Ecto neural progenitor cell (in vitro differentiated cells): ENCODE results near the gene MRGPRE.

Experiments
- DNase-seq: peaks from one replicate; pipeline ENCODE4 v3.0.0-alpha.2; 2018; ENCODE audit warnings: low spot score

Gene MRGPRE

GRCh38 chr11:3196161-3197043 lies 35.8 kb downstream of the MRGPRE start:
- DNase-seq = no peak

GRCh38 chr11:3195251-3196160 lies 36.7 kb downstream of the MRGPRE start:
- no peak for DNase-seq

DNA sequence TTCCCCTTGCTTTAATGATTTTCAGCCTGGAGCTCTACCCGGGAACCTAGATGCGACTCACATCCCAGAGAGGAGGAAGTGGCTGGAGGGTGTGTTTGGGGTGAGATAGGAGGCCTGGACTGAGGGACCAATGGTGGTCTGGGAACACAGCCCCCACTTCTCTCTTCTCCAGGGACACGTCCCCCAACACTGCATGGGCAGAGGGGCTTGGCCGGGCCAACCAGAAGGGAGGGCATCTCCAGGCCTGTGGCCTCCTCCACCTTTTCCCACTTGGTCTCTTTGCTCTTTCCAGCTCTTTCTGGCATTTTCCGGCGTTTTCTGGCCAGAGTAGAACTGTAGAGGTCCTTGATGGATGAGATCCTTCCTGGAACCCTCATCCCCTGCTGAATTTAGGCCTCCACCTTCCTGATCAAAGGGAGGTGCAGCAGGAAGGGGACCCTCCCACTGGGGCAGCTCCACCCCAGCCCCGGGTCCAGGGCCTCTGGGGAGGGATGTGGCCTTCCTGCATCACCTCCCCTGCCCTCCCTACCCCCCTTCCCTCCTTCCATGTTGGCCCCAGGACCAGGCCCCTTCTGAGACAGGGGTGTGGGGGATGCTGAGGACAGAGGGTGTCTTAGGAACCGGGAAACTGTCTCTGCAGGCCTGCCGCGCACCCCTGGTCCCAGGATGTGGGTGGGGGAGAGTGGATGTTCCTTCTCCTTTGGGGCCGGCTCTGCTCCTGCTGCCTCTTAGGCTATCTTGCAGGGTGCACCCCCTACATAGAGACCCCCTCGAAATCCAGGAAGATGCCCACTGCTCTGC lies 38.0 kb downstream of the MRGPRE start:
- no peak for DNase-seq

GRCh38 chr11:3193373-3194015 lies 38.7 kb downstream of the MRGPRE start:
- DNase-seq = no peak

GRCh38 chr11:3192511-3193372 lies 39.5 kb downstream of the MRGPRE start:
- DNase-seq = no peak

- DNase-seq = no peak
Measured at GRCh38 chr11:3191586-3192324, 40.5 kb downstream of the MRGPRE start.

DNA sequence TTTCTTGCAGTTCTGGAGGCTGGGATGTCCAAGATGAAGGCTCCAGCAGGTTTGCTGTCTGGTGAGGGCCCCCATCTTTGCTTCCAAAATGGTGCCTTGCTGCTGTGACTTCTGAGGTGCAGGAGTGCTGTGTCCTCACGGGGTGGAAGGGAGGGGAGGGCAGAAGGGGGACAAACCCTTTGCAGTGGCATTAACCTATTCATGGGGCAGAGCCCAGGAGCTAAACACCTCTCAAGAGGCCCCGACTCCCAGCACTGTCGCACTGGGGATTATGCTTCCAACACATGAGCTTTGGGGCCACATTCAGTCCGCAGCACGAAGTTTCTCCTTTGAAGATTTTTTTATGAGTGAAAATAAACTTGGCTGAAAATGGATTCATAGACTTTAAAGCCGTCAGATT lies 41.6 kb downstream of the MRGPRE start:
- DNase-seq = no peak

- DNase-seq = no peak
Measured at GRCh38 chr11:3189886-3190583, 42.2 kb downstream of the MRGPRE start.

DNA sequence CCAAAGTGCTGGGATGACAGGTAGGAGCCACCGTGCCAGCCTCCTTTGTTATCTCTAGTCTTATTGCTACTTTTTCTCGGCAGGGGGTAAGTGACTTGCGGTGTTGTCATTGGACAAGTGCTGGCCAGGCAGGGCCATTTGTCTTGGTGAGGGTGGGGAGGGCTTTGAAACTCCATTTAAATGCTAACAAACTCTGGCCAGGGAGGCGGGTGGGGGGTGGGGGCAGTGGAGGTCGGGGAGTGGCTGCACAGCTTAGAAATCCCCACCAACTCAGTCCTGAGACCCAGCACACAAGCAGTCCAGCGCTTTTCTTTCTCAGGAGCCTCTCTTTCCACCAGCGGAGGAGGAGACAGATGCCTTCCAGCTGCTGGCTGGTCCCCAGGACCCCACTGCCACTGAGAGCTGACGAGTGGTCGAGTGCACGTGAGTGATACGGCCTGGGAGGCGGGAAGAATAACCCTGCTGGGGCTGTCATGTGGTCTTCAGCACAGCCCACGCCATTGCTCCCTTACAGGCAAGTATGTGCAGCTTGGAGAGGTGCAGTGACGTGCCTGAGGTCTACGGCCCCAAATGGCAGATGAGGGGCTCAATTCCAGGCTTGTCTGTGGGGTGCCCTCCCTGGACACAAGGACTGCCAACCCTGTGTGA lies 42.9 kb downstream of the MRGPRE start:
- DNase-seq = peak; percentile 48

DNA sequence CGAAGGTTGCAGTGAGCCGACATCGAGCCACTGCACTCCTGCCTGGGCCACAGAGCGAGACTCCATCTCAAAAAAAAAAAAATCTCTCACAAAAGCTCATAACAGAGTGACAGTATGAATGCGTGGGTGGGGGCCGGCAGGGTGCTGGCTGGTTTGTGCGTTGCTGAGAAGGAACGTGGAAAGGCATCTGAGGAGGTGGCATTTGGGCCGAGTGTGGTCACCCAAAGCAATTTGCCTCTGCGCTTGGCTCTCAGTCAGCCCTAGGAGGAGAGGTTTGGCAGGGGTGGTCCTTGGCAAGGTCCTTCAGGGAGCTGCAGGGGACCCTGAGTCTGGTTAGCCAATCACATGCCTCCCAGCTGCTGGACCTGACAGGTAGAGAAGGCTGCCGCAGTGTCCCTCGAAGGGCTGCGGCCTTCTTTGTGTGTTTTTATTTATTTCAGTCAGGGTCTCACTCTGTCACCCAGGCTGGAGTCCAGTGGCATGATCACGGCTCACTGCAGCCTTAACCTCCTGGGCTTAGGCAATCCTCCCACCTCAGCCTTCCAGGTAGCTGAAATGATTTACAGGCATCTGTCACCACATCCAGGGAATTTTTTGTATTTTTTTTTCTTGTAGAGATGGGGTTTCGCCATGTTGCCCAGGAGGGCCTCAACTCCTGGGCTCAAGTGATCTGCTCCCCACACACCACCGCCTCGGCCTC lies 43.6 kb downstream of the MRGPRE start:
- DNase-seq = no peak

DNA sequence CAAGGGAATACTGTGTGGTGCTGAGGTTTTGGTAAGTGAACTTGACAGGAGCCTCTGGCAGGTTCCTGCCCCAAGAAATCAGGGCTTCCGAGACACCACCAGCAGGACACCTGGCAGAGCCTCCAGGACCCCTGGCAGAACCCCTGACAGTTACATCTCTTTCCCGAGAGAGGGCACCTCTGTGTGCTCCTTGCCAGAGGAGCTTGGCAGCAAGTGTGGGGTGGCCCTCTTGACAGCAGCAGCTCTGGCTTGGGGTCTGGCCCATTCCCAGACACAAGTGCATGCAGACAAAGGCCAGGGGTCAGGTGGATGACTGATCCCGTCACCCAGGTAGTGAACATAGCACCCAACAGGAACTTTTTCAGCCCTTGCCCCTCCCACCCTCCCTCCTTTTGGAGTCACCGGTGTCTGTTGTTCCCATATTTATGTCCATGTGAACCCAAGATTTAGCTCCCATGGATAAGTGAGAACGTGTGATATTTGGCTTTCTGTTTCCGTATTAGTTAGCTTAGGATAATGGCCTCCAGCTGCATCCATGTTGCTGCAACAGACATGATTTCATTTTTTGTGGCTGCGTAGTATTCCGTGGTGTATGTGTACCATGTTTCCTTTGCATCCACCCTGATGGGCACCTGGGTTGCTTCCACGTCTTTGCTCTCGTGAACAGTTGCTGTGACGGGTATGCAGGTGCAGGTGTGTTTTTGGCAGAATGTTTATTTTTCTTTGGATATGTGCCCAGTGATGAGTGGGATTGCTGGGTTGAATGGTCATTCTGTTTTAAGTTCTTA lies 45.9 kb downstream of the MRGPRE start:
- DNase-seq = no peak

DNA sequence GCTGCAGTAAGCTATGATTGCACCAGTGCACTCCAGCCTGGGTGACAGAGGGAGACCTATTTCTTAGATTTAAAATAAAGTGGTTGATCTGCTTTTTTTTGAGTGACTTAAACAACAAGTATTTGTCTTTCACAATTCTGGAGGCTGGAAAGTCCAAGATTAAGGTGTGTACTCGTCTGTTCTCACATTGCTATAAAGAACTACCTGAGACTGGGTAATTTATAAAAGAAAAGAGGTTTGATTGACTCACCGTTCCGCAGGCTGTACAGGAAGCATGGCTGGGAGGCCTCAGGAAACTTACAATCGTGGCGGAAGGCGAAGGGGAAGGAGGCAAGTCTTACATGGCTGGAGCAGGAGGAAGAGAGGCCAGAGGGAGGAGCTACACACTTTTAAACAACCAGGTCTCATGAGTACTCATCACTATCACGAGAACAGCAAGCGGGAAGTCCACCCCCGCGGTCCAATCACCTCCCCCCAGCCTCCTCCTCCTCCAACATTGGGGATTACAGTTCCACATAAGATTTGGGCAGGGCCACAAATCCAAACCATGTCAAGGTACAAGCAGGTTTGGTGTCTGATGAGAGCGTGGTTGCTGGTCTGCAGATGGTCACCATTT lies 47.4 kb downstream of the MRGPRE start:
- DNase-seq = no peak

DNA sequence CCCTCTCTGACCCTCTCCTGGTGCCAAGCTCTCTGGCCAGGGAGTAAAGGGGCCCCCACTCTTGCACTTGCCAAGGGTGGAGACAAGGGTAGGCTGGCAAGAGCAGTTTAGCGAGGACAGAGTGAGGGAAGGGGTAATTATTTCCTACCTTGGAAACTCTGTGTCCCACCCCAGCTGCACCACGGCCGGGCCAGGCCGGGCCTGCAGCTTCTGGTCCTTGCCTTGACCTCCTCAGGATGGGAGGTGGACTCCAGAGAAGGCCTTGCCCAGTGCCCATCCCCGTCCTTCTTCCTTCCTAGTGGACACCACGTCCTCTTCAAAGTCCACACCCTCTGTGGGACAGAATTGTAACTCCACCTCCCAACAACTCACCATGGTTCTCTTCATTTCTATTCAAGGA lies 48.7 kb downstream of the MRGPRE start:
- DNase-seq = no peak

DNA sequence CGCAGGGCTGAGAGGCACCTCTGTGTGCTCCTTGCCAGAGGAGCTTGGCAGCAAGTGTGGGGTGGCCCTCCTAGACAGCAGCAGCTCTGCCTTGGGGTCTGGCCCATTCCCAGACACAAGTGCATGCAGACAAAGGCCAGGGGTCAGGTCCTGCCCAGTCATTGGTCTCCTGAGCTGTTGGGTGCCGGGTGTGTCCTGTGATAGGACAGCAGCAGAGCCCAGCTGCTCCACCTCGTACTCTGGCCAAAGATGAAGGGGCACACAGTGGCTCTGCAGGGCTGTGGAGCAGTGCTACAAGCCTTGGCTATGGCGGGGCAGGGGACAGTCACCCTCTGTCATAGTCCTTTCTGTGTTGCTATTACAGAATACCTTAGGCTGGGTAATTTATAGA lies 49.8 kb downstream of the MRGPRE start:
- no peak for DNase-seq

GRCh38 chr11:3181725-3182461 lies 50.3 kb downstream of the MRGPRE start:
- DNase-seq = no peak

DNA sequence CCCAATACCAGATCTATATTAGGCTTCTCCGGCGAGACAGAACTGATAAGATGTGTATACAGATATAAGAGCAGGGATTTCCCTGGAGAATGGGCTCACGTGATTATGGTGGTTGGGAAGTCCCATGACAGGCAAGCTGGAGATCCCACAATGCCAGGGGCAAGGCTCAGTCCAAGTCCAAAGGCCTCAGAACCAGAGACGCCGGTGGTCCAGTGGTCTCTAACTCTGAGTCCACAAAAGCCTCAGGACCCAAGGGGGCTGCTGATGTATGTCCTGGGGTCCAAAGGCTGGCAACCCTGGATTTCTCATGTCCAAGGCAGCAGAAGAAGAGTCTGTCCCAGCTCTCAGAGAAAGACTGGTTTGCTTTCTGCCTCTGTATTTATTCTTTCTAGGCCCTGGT lies 51.3 kb downstream of the MRGPRE start:
- DNase-seq = no peak
